Measurements from ENCODE around the gene CLSTN2. TPM values are rescaled to one million over a fixed set of nuclear protein-coding genes. Genes with fewer than 3 reads are reported as not detected.

The CLSTN2 gene
- total RNA-seq, 2 donors from 2014 or later: 22.2 to 28.0 TPM

DNA sequence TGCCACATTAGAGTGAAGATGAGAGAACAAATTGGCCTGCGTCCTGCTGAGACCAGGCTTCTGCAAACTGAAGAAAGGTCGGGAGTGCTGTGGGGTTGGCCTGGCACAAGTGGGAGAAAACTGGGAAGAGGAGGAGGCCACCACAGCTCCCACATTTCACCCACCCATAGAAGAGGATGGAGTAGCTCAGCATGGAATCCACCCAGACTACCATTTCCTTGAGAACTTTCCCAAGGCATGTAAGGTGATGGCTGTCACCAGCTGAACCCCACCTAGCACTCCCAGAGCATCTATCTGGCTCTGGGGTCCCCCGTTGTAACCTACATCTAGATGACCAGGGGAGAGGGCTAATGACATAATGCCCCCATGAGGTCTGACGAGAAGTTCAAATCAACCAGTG, 622.5 kb downstream of the CLSTN2 start:
- intact Hi-C loops (cut with DNase I): no loop called here
- no peak for DNase-seq (ENCODE audit: low spot score)

DNA sequence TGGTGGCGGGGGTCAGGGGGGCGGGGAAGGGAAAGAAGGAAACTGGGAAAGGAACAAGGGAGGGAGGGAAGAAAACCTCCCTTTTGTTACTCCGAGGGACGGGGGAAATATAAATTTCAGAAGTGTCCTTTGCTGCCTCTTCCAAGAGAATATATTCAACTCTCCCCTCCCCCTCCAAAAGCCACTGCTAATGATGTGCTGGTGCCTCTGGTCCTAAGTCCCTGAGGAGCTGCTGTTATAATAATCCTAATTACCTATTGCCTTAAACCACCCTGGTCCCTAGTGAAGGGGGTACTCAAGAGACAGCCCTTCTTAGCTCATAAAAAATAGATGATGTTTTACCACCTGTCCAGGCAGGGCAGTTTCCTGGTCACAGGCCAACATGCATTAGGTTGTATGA, 624.6 kb downstream of the CLSTN2 start:
- intact Hi-C loops (cut with DNase I): no loop called here
- no peak for DNase-seq (ENCODE audit: low spot score)

DNA sequence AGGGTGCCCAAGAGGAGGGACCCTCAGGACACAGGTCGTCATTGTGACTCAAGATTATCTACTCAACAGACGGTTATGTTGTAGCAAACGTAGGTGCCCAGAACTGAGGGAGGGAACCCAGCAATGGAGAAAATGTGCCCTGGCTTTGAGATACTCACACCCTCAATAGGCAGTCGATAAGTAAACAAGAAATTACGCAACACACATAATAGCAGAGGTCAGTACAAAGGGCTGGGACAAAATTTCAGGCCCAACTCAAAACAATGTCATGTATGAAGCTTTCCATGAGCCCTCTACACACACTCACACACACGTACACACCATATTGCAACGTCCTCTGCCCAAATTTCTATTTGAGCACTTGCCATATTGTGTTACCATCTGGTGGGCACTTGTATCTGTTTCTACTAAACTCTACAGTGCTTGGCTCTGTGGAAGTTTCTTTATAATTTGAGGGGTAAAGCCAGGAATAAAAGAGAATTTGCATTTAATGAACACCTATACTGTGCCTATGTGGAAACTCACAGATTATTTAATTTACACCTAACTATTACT, 628.3 kb downstream of the CLSTN2 start:
- DNase-seq (ENCODE audit: low spot score): no peak
- intact Hi-C loops (cut with DNase I): no loop called here

DNA sequence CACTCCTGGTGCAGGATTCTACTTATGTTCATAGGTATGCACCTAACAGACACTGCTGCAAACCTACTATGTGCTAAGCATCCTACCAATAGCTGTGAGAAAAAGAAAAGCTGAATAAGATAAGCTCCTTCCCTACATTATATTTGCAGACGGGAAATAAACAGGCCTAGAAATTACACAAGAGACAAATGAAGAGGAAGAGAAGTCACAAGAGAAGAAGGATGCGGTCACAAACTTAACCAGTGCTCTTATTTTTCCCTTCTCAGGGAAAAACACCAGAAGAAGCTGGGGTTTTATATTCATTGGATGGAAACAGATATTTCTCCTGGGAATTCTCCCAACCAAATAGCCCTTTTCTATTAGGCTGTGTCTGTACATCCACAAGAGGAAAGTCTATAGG, 633.1 kb downstream of the CLSTN2 start:
- DNase-seq (ENCODE audit: low spot score): no peak
- intact Hi-C loops (cut with DNase I): no loop called here

DNA sequence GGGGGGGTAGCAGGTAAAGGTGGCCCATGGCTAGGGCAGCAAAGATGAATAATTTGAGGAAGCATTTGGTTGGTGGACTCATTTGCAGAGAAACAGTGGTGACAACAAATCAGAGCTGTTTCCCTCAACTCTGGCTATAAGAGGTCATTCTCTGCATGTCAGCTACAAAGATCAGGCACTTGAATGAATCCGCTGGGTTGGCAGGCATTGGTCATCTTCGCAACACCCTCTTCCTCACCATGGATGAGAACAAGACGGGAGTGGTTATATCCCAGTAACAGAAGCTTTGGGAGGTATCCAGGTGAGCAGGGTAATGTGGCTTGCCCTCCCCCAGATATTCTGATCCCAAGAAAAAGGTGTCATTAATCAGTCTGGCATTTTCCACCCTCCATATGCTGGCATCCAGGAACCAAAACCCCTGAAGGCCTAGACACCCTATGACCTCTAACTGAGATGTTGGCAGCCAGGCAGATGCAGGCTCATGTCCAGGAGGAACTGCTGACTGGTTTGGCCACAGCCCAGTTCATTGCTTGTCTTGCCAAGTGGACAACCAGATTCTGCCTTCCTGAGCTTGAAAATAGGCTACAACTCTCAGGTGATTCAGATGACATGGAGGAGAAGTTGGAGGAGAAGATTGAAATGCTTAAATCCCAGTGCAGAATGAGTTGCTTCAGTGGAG, 634.0 kb downstream of the CLSTN2 start:
- no peak for DNase-seq (ENCODE audit: low spot score)
- intact Hi-C loops (cut with DNase I): no loop called here

DNA sequence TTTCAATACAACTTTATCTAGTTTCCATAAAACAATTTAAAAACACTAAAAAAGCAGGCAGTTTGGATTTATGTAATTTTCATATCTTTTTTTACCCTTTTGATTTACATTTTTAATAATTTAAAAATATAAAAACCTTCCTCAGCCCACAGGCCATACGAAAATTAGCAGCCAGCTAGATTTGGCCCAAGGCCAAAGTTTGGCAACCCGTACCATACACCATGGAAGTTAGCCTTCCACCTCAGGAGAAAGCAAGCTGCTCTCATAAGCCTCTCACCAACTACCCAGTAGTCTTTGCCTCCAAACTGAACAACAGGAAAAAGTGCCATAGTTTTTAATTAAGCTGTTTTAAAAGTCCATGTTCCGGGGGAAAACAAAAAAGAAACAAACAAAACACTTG, 635.6 kb downstream of the CLSTN2 start:
- intact Hi-C loops (cut with DNase I): no loop called here
- no peak for DNase-seq (ENCODE audit: low spot score)

DNA sequence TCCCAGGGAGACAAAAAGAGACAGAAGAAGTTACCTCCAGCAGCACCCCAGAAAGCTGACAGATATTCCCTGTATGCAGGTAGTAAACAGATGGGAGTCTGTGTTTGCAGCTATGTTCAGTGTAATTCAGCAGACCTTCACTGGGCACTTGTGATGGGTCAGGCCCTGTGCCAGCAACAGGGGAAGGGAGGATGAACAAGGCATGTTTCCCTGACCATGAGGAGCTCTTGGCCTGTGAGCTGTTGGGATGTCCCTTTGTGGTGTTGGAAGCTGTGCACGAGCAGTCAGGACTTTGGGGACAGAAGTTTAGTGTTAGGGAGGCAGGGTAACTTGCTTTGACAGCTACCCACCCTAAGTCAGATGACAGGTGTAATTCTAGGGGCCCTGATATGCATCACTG, 636.9 kb downstream of the CLSTN2 start:
- DNase-seq (ENCODE audit: low spot score): no peak
- intact Hi-C loops (cut with DNase I): no loop called here

DNA sequence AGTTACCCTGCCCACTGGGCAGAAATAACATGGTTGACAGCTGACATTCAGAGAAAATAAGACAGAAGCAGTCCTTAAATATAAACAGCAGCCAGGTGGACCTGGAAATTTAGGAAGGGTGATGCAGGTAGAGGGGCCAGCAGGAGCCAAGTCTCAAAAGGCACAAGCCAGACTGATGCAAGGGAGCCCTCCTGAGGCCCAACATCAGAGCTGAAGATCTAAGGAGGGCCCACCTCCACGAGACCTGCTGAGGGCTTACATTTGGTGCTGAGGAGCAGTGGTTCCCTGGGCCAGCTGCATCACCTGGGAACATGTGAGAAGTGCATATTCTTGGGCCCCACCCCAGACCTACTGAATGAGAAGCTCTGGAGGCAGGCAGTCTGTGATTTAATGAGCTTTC, 637.3 kb downstream of the CLSTN2 start:
- no peak for DNase-seq (ENCODE audit: low spot score)
- intact Hi-C loops (cut with DNase I): no loop called here

DNA sequence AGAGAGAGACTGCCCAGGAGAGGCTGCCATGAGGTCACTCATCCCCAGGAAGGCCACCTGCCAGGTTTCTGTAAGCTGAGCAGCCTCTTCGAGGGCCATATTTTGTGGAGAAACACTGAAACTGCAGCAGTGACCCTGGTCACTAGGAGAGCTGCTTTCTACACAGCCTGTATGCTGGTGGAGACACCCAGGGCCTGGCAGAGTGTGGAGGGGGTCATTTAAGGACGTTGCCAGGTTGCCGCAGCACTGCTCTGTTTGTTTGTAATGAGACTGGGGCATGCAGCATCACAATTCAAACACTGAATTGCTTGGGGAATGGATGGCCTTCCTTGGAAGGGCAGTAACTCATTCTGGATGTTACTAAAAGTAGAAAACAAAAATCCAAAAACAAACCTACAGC, 638.0 kb downstream of the CLSTN2 start:
- intact Hi-C loops (cut with DNase I): no loop called here
- DNase-seq (ENCODE audit: low spot score): no peak

DNA sequence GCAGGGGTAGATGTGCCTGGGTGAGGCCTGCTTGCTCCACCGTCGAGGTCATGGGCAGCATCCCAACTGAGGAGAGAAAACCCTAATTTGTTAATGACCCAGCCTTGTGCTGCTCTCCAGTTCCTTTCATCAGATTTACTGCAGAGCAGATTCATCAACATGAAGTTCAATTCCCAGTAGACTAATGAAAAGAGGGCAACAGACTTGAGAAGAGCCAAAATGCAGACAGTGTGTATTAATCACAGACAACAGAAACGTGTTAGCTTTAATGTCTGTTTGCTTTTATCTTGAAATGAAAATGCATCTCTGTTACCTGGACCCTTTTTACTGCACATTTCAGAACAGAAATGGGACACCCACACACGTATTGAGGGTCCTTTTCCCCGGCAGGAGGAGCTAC, 639.4 kb downstream of the CLSTN2 start:
- intact Hi-C loops (cut with DNase I): no loop called here
- no peak for DNase-seq (ENCODE audit: low spot score)

DNA sequence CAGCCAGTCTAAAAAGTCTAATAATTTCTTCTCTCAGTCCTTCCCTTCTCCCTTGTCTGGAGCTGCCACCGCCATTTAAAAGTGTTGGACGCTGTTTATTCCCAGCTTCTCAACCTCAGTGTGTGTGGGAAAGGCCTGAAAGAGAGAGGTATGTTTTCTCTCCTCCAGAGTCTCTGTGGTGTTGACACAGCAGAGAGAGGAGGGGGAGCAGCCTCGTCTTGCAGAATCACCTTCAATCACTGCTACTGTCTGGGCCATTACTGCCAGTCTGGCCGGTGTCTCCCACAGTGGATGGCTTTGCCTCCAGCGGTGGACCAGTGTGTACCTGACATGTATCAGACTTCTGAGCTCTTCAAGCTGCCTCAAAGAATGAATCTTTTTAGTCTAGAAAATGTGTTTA, 641.5 kb downstream of the CLSTN2 start:
- intact Hi-C loops (cut with DNase I): no loop called here
- DNase-seq (ENCODE audit: low spot score): no peak

DNA sequence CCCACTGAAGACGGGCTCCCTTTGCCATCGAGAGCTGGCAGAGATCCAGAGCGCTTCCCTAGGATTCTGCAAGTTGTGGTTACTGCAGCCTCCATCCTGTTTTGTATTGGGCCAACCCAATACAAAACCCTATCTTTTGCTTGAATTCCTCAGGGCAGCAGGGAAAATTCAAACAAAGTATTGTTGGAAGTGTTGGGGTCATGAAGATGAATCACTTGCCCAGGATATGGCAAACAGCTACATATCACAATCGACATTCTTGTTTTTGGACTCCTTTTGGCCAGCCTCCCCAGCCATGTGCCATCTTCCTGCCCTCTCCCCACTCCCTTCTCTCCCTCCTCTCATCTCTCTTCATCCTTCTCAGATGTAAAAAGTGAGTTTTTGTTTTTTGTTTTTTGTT, 642.9 kb downstream of the CLSTN2 start:
- no peak for DNase-seq (ENCODE audit: low spot score)
- intact Hi-C loops (cut with DNase I): no loop called here

DNA sequence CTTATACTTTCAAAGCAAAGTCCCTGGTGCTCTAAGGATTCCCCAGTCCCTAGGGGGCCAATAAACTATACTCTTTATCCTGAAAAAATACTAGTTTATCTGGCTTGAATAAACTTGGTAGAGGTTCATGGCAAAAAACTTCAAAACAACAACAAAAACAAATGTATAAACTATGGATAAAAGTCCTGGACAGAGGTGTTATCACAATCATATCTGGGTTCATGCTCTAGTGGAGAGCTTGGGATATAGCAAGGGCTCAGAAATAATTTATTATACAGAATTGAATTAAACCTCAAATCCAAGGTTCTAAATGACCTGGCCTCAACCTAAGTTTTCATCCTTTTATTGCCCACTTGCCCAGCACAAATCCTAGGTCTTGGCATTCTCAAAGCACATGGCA, 644.3 kb downstream of the CLSTN2 start:
- no peak for DNase-seq (ENCODE audit: low spot score)

DNA sequence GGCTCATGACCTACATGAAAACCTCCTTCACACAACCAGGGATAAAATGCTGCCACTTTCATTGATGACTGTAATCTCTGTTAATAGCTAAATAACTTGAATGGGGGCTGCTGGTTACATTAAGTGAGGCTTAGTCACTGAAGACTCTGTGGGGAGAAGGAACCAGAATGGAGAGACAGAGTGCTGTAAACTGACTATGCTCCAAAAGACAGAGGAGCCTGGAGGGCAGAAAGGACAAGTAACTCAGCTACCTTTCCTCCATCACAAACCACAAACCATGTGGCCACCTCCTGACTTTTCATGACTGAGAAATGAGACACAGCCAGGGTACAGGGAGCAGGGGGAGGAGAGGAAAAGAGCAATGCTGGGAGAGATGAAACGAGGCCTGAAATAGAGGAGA, 645.8 kb downstream of the CLSTN2 start:
- no peak for DNase-seq (ENCODE audit: low spot score)
- intact Hi-C loops (cut with DNase I): no loop called here

More for the DNA sequence above, 644.3 kb downstream of the CLSTN2 start:
- intact Hi-C loops (cut with DNase I): no loop called here

DNA sequence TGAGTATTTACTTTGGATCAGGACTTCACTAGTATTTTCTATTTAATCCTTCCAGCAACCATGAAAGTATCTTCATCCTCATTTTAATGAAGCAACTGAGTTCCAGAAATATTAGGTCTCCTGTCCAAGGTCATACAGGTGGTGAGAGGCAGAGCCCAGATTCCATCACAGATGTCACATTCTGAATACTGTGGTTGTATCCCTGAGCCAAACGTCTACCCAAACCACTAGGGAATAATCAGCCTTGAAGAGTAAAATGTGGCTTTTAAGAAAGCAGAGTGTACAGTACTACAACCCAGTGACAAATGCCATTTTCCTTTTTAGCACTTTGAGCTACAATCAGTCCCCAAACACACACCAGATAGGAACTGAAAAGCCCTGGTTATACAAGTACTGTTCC, 649.6 kb downstream of the CLSTN2 start:
- intact Hi-C loops (cut with DNase I): no loop called here
- no peak for DNase-seq (ENCODE audit: low spot score)

DNA sequence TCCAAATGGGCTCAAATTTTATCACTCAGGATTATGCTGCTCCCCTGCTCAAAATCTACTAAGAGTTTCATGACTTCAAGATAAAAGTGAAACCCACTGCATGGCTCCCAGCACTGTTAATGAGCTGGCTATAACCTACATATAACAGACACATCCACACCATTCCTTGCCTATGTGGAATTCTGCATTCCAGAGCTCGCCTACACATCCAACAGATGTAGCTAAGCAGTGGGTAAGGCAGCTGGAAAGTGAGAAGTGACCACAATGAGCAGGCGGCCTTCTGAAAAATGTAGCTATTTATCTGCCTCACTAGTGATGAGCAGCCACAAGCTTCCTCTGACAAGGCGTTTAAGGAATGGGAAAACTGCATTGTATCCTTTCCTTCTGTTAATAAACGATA, 650.8 kb downstream of the CLSTN2 start:
- DNase-seq (ENCODE audit: low spot score): no peak
- intact Hi-C loops (cut with DNase I): no loop called here

DNA sequence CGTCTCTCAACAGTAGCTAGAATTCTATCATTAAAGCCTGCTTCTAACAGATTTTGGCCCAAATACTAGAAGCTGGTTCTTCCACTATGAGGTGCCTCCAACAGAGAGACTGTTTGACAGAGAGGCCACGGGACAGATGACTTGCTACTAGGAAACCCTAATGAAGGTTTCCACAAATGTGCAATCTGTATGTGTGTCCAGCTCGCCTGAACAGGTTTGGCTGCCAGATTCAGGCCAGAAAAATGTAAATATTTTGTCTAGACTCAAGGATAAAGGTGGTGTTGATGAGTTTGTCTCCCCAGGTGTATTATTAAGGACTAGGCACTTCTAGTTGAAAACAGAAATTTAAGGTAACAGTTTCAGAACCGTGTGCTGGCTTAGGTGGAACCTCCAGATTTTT, 651.3 kb downstream of the CLSTN2 start:
- intact Hi-C loops (cut with DNase I): no loop called here

DNA sequence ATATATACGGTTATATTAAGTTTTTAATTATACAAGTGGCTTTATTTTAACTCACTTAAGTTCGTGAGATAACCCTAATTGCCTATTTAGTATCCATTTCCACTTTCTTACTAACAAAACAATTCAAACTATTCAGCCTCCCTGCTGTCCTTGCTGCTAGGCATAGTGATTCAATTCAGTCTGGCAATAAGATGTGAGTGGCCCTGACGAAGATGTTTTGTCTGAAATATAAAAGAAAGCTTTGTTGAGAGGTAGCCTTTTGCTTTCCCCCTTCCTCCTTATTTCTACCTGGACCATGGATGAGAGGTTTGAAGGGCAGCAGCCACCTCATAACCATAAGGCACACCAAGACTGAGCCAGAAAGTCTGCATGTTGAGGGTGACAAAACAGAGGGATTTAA, 653.6 kb downstream of the CLSTN2 start:
- intact Hi-C loops (cut with DNase I): no loop called here
- DNase-seq (ENCODE audit: low spot score): no peak

More for the DNA sequence above, 651.3 kb downstream of the CLSTN2 start:
- no peak for DNase-seq (ENCODE audit: low spot score)

DNA sequence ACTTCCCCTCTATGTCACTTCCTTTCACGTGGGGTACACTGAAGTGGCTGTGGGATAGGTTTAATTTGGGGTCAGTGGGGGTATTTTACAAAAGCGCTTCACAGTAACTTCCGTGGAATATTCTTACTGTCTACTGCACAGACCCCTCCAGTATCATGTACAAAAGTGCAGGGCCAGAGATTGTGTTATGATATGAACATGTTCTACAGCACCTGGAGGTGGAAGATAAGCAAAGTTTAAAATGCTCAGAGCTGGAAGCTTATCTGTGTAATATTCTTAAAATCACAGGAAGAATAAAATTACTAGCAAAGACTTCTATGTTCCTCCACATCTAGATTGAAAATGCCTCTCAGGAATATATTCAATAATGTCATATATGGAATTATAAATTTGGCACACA, 658.8 kb downstream of the CLSTN2 start:
- intact Hi-C loops (cut with DNase I): loop anchor here in 1 of 2 donors (5.0 kb wide), 1 partner anchor 246 kb away; no protein-coding TSS in a partner anchor

DNA sequence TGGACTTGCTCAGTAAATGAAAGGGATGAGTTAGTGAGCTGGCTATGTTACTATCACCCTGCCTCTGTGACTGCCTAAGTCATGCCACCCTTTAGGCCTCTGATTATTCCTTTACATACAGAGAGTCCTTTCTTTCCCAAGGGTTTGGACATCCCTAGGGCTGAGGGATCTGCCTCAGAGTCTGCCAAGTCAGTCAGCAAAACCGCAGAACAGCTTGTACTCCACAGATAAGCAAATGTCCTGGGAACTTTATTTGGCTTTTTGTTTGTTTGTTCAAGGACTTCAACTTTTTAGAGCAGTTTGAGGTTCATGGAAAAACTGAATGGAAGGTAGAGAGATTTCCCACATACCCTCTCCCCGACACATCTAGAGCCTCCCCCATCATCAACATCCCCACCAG, 660.3 kb downstream of the CLSTN2 start:
- intact Hi-C loops (cut with DNase I): no loop called here
- no peak for DNase-seq (ENCODE audit: low spot score)

More for the DNA sequence above, 658.8 kb downstream of the CLSTN2 start:
- DNase-seq (ENCODE audit: low spot score): no peak

DNA sequence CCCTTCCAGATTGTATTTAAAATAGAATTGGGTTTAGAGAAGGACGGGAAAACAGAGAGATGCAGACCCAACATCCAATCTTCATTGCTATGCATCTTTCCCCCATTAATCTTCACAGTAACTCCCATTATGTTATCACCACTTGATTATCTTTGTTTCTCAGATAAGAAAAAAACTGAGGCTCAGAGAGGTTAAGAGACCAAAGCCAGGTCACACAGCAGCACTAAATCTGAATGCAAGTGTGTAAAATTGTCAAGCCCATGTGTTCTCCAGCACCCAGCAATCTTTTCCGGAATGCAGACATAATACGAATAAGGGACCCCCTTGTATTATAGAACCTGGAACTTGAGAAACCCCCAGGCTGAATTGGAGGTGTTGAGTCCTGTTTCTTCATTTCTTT, 662.4 kb downstream of the CLSTN2 start:
- DNase-seq (ENCODE audit: low spot score): no peak
- intact Hi-C loops (cut with DNase I): no loop called here

DNA sequence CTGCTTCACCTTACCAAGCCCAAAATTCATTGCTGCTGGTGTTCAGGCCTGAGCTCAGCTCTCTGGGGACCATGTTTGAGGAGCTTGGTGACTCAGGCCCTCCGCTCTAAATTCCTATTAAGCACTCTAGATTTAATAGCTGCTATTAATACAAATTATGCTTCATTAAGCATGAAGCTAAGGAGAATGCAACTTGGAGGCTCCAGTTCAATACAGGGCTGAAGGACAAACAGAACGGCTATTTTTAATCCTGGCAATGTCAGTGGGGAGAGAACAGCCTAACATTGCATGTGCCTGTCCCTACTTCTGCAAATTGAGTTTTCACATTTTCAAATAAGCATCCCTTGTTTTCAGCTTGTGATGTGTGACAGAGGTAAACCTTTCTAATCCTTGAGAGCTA, 662.8 kb downstream of the CLSTN2 start:
- no peak for DNase-seq (ENCODE audit: low spot score)
- intact Hi-C loops (cut with DNase I): no loop called here

Measured in posterior vena cava (tissue), 2 donors.